ENCODE data around the gene DCDC2C.

The DCDC2C gene

DNA sequence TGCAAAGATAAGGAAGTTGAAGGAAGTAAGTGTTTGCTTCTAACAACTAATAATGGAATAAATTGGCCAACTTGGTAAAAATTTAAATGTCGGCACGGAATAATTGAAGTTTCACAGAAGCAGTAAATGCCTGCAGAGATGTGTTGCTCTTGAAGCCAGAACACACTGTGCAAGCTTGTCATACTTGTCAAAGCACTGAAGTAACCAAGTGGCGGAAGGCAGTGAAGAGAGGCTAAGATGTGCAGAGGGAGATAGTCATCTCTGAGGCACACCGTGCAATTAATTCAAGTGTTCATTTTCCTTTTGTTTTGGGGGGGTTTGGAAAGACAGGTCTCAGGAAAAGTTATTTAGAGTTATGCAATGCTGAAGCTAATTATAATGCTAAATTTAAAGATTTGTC is 5.2 kb downstream of the DCDC2C start:
- DNase-seq (ENCODE audit: low read depth in 2 of 2, low spot score in 1 of 2): no peak

DNA sequence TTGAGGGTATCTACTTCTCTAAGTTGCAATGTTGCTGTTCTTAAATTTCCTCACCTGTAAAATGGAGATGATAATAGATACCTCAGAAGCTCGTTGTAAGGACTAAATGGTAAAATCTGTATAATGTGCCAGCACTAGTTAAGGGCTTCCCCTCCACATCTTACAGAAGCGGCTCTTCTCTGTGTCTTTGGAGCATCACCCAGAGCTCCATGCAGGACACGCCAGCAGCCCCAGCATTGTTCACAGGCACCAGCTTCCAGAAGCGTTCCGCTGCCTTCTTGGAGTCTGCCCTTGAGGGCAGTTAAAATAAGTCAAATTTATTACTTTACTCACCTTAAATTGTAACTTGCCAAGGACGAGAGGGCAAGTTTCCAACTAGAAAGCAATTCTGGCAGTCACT is 5.8 kb downstream of the DCDC2C start:
- DNase-seq (ENCODE audit: low read depth in 2 of 2, low spot score in 1 of 2): no peak

DNA sequence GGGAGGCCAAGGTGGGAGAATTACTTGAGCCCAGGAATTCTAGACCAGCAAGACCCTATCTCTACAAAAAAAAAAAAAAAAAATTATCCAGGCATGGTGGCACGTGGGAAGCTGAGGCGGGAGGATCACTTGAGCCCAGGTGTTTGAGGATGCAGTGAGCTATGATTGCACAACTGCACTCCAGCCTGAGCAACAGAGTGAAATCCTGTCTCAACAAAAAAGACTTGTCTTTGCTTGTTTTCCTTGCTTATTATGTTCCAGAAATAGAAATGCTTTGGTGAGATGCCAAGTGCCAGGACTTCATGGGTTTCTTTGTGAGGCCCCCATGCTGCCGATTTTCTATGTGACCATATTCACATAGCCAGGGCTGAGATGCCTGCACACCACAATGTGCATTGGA is 9.0 kb downstream of the DCDC2C start:
- no peak for DNase-seq (ENCODE audit: low read depth in 2 of 2, low spot score in 1 of 2)

DNA sequence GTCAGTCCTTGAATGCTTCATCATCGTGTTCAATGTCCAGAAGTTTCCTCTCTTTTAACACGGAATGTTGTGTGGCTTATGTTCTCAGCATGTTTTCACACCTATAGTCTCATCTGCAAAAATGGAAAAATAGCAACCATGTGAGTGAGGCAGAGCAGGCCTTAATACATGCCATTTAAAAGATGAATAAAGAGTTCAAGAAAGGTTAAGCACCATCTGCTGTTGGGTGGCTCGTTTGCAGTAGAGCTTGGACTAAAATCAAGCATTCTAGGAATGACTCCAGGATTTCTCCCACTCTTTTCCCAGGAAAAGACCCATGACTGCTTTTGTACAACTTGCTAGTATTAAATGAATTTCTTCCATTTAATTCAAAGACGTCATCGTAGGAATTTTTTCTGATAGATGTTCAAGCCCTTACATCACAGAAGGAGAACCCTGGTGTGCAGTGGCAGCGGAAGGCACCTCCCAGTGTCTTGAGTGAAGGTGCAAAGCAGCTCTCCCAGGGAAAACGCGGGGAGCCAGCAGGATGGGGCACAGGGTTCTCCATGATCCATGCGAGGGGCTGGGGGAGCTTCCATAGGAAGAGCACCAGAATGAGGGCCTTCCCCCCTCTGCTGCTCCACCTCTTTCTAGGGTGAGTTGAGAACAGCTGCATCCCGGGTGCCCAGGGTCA is 9.6 kb downstream of the DCDC2C start:
- DNase-seq (ENCODE audit: low read depth in 2 of 2, low spot score in 1 of 2): no peak

DNA sequence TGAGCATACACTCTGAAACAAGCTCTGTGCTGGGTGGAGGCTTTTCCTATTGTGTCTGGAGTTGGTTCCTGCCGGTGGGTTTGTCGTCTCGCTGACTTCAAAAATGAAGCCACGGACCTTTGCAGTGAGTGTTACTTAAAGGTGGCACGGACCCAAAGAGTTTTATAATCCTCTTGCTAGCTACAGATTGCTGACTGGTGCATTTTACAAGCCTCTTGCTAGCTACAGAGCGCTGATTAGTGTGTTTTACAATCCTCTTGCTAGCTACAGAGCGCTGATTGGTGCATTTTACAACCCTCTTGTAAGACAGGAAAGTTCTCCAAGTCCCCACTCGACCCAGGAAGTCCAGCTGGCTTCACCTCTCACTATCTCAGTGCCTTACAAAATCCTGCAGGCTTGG is 15.3 kb downstream of the DCDC2C start:
- no peak for DNase-seq (ENCODE audit: low read depth in 2 of 2, low spot score in 1 of 2)

DNA sequence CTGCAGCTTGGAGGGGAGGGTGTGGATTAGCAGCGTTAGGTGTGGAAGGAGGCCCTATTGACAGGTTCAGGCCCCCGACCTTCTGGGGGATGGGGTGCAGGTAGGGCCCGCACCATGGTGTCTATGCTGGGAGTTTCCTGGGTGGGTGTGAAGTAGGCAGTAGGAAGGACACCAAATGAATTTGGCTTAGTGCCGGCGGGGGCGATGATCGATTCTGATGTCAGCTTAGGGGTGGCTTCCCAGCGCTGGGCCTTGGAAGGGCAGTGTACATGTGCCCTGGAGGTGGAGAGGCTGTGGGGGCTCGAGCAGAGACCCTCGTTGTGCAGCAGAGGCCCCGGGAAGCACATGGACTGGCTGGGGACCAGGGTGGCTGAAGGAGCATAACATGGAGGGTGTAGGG is 21.6 kb downstream of the DCDC2C start:
- no peak for DNase-seq (ENCODE audit: low read depth in 2 of 2, low spot score in 1 of 2)

DNA sequence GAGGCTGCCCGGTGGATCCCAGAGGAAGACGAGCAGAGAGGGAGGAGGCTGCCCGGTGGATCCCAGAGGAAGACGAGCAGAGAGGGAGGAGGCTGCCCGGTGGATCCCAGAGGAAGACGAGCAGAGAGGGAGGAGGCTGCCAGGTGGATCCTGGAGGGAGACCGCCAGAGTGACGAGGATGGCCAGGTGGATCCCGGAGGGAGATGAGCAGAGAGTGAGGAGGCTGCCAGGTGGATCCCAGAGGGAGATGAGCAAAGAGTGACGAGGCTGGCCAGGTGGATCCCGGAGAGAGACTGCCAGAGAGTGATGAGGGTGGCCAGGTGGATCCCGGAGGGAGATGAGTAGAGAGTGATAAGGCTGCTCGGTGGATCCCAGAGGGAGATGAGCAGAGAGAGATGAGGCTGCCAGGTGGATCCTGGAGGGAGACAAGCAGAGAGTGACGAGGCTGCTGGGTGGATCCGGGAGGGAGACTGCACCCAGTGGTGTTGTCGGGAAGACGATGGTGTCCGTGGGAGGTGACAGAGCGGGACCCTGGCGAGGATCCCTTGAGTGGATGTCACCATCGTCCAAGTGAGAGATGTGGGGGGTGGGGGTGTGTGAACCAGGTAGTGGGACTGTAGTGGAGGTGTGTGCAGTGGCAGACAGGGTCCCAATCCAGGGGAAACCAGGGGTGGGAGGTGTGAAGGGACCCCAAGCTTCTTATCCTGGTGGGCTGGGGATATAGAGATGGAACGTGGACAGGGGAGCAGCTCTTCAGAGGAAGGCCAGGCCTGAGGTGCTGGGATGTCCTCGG is 22.3 kb downstream of the DCDC2C start:
- no peak for DNase-seq (ENCODE audit: low read depth in 2 of 2, low spot score in 1 of 2)

DNA sequence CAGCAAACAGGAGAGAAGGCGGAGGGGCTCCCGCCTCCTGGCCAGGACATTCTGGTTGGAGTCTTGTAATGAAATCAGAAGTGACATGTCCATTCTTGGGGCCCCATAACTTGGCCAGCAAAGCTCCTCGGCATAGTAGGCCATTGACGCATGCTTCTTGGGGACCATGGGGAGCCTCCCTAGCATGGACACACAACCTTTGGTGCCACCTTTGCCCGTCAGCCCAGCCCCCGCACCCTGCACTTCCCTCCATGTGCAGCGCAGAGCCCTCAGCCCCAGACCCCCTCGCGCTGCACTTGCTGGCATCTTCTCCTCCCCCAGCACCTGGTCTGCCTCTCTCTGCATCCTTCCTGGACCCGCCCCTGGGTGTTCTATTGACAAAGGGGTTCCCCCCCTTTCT is 23.1 kb downstream of the DCDC2C start:
- no peak for DNase-seq (ENCODE audit: low read depth in 2 of 2, low spot score in 1 of 2)

DNA sequence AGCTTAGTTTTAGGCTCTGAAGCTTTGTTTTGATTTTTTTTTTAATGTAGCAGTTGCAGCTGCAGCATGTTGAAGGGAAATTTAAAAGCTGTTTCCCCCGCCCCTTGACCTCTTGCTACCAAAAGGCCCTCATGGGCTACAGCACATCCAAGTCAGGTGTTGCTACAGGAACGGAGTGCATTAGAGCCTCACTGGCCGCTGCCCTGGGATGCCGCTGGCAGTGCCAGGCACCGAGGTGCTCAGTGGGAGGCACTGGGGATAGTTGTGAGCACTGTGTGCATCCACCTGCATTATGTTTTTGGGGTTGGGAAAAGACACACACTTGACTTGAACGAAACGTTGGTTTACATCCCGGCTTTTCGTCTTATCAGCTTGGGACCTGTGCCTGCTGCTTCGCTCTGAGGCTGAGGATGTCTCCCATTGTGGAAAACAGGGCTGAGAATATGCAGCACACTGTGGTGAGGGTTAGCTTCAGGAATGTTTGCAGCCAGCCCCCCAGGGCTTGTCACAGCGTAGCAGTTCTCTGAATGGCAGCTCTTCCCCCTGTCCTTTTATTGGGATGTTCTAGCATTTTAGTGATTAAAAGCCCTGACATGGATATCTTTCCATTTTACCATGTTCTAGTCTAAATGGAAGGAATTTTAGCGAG is 24.1 kb downstream of the DCDC2C start:
- DNase-seq (ENCODE audit: low read depth in 2 of 2, low spot score in 1 of 2): no peak

DNA sequence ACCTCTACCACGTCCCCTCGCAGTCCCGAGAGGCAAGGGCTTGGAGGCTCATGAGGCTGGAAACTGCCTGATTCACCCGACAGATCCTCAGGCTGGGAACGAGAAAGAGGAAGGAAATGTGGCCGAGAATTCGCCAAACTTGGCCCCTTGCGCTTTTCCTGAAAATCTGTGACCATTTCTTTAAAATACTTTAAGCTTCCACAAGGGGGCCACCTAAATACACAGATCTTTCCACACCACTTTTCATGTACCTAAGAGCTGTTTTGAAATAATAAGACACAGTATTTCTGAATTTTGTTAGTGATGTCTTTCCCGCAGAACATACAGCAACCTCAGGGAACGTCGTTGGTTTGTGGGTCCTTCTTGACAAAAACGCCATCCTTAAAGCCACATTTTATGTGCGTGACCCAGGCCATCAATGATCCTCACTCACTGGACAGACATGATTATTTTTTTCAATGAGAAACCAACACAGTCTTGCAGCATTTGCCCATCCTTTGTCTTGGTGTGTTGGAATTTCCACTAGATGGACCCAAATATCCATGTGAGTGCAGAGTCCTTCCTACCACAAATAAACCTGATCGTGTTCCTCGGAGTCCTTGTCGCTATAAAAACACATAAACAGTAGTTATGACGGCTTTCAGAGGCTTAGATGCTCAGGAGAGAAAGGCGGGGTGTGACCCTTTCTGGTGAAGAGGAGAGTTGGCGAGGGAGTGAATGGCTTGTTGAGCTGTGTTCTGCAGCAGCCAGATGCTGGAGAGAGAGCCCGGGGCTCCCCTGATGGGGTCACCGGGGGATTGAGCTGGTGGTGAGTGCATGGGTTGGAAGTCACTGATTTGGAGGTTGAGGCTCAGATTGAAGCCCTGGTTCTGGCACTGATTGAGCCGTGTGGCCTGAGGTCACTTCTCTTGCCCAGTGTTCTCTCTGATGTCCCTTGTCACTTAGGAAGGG is 25.0 kb downstream of the DCDC2C start:
- no peak for DNase-seq (ENCODE audit: low read depth in 2 of 2, low spot score in 1 of 2)

DNA sequence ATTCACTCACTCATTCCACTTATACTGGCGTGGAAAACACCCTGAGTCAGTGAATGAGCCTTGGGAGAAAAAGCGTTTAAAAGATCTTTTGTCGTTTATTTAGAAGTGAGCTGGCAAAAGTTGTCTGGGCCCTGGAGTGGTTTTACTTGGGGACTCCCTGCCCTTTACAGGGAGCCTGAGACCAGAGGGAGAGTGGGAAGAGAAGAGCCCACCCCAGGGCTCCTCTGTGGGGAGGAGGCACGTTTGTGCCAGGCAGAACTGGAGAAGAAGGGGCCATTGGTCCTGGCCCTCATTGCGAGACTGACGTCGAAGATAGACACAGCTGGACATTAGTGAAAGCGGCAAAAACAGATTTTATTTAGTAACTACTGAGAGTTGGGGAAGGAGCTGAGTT is 25.7 kb downstream of the DCDC2C start:
- DNase-seq (ENCODE audit: low read depth in 2 of 2, low spot score in 1 of 2): no peak

DNA sequence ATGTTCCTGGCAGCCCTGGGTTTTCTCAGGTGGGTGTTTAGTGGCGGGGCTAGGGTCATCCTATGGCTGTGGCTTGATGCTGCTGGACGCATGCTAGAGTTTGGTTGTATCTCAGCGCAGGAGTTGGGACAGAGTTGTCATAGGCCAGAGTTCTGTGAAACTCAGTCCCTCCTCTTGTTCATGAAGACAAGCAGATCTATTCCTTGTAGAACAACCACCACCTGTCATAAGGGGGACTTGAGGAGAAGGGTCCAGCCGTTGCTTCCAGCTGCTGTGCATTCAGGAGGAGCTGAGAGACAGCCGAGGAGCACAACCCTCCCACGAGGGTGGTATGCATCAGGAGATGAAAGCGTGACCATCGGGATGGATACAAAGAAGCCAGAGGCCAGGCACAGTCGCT is 26.4 kb downstream of the DCDC2C start:
- no peak for DNase-seq (ENCODE audit: low read depth in 2 of 2, low spot score in 1 of 2)

DNA sequence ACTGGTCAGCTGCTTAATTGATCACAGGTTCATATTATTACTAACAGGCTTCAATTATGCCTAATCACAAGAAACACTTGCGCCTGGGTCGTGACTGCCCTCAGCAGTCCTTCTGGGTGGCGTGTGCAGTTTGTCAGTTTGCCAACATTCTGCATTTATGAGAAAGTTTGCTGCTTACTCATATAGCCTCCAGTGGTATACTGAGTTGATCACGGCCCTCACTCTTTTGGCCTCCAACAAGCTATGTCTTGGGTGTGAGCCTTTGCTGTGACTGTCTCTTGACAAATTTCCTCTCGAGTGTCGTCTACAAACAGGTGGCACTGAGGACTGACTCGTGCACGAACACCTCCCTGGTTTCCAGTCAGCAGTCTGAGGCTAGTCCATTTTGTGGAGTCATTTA is 27.3 kb downstream of the DCDC2C start:
- DNase-seq (ENCODE audit: low read depth in 2 of 2, low spot score in 1 of 2): no peak

DNA sequence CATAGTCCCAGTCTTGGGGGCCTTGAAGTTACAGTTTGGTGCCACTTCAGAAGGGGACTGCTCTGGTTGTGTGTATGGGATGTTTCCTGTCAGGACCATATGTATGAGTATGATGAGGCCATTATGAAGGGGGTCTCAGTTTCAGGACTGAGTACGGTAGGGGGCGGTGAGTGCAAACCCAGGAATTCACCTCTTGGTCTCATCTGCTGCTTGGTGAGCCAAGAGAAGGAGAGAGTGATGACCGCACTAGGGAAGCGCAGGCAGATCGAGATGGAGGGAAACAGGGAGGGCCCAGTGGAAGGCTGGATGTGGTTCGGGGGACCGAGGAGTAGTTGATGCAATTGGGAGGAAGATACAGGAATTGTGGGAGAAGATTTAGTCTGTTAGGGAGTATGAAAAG is 28.5 kb downstream of the DCDC2C start:
- DNase-seq (ENCODE audit: low read depth in 2 of 2, low spot score in 1 of 2): no peak

DNA sequence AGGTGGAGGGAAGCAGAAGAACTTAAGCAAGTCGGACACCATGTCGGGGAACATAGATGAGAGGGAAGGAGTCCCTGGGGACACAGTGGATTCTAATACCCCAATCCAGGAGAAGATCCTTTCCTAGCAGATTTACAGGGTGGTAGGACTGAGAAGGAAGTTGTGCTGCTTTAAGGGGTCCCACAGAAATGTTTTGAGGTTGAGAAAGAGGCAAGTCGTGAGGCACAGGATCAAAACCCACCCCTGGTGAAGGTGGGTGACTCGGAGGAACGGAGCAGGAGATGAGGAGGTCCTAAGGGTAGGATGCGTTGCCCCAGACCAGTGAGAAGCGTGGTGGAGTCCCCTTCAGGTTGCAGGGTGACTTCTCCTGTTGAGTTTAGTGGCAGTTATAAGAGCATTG is 32.7 kb downstream of the DCDC2C start:
- DNase-seq (ENCODE audit: low read depth in 2 of 2, low spot score in 1 of 2): no peak

DNA sequence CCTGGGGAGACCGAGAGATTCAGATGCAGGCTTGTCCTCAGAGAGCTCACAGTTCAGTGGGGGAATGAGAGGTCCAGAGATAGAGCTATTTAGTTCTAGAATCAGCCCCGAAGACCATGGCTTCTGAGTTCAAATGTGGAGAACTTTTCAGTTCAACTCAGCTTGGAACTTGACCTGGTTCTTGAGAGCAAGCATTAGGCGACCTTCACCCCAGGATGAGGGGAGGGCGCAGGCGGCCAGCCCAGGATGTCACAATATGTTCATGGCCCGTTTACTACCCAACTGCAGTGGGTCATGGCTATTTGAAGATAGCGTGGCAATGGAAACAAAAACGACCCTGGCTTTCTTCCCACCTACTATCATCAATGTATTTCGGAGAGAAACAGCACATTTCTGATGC is 33.8 kb downstream of the DCDC2C start:
- DNase-seq (ENCODE audit: low read depth in 2 of 2, low spot score in 1 of 2): no peak

DNA sequence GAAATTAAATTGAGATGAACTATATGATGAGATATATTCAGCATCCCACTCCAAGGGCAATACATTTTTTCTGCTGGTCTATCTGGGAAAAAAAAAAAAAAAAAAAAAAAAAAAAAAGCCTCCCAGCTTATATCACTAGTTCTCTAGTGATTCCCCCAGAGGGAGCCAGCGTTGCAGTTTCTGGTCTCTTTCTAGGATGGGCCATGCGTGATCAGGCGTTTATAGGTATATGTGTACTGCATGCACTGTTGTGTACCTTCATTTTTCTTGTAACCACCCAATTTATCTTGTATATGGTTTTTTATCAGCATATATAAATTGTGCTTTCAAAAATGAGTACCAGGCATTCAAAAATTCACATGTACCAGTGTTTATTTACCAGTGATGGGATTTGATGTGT is 35.1 kb downstream of the DCDC2C start:
- DNase-seq (ENCODE audit: low read depth in 2 of 2, low spot score in 1 of 2): no peak

DNA sequence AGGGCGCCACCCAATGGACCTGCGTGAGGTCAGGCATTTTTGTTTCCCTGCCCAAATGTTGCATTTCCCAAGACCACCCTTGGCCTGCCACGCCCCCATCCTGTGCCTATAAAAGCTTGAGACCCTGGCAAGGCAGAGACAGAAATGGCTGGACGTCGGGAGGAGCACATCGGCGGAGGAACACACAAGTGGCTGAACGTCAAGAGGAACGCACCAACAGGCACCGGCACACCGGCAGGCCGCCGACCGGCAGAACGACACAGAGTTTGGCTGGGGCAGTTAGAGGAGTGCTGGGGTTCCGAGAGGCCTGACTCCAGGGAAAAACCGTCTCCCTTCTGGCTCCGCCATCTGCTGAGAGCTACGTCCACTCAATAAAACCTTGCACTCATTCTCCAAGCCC is 35.9 kb downstream of the DCDC2C start:
- DNase-seq (ENCODE audit: low read depth in 2 of 2, low spot score in 1 of 2): no peak

DNA sequence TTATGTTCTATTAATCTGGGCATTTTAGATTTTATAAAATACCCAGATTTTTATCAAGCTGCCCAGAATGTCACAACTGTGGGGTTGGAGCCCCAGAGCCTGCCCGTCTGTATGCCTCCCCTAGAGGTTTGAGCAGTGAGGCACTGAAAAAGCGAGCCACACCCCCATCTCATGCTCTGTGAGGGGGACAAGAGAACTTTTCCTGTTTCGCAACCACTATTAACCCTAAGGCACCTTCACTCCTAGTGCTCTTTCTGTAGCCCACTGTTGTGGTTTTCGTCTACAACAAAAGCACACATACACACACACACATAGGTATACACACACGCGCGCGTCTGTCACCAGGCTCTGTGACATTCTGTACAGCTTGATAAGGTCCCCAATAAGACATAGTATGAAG is 38.0 kb downstream of the DCDC2C start:
- no peak for DNase-seq (ENCODE audit: low read depth in 2 of 2, low spot score in 1 of 2)

DNA sequence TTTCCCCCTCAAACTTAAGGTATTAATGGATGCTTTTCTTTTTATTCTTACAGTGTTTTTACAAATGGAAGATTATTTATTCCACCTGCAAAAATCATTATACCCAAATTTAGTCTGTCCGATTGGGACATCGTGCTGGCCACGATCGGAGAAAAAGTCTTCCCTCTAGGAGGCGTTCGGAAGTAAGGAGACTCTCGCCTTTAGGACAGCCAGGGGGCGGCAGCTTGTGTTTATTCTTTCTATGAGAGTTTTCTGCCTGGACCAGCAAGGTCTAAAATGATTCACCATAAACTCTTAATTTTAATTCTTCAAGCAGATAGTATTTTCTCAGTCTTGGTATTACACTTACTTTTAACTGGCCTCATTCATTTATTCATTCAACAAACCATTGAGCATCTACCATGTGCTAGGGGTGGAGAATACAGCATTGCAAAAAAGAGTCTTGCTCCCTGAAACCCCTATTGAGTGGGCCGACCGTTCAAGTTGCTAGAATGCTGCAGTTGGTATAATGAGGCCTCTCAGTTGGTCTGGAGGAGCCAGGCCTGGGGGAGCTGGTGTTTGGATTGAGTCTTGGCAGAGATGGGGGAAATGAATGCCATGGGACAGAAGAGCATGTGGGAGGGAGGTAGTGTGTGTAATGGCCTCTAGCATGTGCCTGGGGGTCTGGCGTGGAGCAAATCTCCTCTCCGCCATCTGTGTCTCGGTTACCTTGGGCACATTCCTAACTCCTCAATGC is 38.7 kb downstream of the DCDC2C start:
- DNase-seq (ENCODE audit: low read depth in 2 of 2, low spot score in 1 of 2): no peak

Data from stimulated activated CD8-positive, alpha-beta memory T cell treated with anti-CD3 and anti-CD28 coated beads, Interleukin-4, amount 100 ng/mL, for 4 hours (primary cell).